Measurements from ENCODE around the gene TBC1D22B.

TBC1D22B gene

GRCh38 chr6:37265860-37266259 is 8.3 kb downstream of the TBC1D22B start:
- TF ChIP-seq CTCF (conservative IDR thresholded peaks at IDR 0.05; ENCODE audit: low read length): no peak
- H3K4me3 ChIP-seq (ENCODE audit: low read length): no peak overlapping the region

DNA sequence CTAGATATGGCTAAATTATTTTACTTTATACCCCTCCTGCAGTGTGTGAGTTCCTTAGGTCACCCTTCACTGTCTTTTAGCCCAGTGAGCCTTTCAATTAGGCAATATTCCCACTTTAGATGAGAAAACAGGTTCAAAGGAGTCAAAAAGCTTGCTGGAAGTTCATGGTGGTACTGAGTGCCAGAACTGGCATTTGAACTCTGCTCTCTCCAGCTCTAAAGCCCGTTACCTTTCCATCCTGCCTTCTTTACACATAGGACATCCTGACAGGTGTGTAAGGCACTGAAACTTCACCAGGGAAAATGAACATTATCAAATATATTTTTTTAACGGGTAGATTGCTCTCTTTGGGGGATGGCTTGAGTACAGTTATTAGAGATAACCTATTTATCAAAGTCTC is 11.5 kb downstream of the TBC1D22B start:
- H3K4me3 ChIP-seq (ENCODE audit: low read length): no peak overlapping the region
- no peak for DNase-seq (ENCODE audit: low read depth)
- TF ChIP-seq CTCF (conservative IDR thresholded peaks at IDR 0.05; ENCODE audit: low read length): no peak

More at GRCh38 chr6:37265860-37266259, 8.3 kb downstream of the TBC1D22B start:
- DNase-seq (ENCODE audit: low read depth): no peak

GRCh38 chr6:37272834-37273566 is 15.4 kb downstream of the TBC1D22B start:
- no peak overlapping the region for H3K4me3 ChIP-seq (ENCODE audit: low read length)
- TF ChIP-seq CTCF (conservative IDR thresholded peaks at IDR 0.05; ENCODE audit: low read length): no peak
- no peak for DNase-seq (ENCODE audit: low read depth)

- no peak overlapping the region for H3K4me3 ChIP-seq (ENCODE audit: low read length)
- DNase-seq (ENCODE audit: low read depth): no peak
- TF ChIP-seq CTCF (conservative IDR thresholded peaks at IDR 0.05; ENCODE audit: low read length): no peak
Observed at GRCh38 chr6:37273690-37274089, 16.1 kb downstream of the TBC1D22B start.

- no peak for TF ChIP-seq CTCF (conservative IDR thresholded peaks at IDR 0.05; ENCODE audit: low read length)
- H3K4me3 ChIP-seq (ENCODE audit: low read length): no peak overlapping the region
- no peak for DNase-seq (ENCODE audit: low read depth)
Observed at GRCh38 chr6:37275350-37275749, 17.8 kb downstream of the TBC1D22B start.

DNA sequence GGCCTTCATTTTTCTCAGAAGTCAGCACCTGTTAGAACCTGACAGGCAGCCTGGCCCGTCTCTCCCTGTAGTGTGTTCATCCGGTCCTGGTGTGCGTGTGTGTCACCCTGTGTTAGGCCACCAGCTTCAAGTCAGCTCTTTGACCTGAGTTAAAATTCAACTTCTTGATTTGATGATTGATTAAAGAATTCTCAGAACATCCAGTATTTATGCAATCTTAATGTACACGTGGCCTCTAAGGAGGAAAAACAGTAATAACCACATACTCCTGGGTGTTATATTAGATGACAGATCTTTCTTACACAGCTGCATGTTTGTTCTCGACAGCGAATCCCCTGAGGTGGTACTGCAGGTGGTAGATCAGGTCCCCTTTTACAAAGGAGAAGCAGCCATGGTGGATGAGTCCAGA is 19.4 kb downstream of the TBC1D22B start:
- DNase-seq (ENCODE audit: low read depth): no peak
- no peak for TF ChIP-seq CTCF (conservative IDR thresholded peaks at IDR 0.05; ENCODE audit: low read length)
- no peak overlapping the region for H3K4me3 ChIP-seq (ENCODE audit: low read length)

DNA sequence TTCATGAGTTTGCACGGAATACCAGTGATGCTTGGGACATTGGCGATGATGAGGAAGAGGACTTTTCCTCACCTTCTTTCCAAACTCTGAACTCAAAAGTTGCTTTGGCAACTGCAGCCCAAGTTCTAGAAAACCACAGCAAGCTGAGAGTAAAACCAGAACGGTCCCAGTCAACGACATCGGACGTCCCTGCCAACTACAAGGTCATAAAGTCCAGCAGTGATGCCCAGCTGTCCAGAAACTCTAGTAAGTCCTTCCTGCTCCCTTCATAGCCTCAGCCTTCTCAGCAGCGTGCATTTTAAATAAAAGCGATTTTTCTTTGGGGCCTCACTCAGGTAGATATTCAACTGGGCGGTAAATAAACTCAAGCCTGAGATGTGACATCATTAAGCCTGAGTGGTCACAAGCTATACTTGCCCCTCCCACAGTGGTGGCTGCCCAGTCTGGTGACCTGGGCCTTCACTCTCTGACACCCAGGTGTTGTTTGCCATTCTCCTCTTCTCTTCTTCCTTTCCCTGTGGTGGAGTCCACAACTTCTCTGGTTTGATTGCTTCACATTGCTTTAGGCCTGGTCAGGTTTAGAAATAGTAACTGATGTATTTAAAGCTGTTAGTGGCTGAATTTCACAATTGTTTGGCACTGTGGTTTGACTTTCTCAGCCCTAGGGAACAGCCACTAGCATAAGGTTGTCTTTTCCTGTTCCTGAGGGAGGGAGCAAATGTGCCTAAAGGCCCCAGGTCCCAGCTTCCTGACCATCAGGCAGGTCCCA is 22.0 kb downstream of the TBC1D22B start:
- DNase-seq (ENCODE audit: low read depth): peak; percentile 87
- TF ChIP-seq CTCF (conservative IDR thresholded peaks at IDR 0.05; ENCODE audit: low read length): no peak
- no peak overlapping the region for H3K4me3 ChIP-seq (ENCODE audit: low read length)

Data from AG10803 (cell line).